Activated T-cell treated with anti-CD3 and anti-CD28 coated beads, Interleukin-2, amount 50 U/mL, for 1 hour (primary cell): ENCODE data around the gene CTU2.

Source experiments
- DNase-seq: peaks from one replicate; pipeline ENCODE4 v3.0.0-alpha.2; 2020

CTU2 gene

DNA sequence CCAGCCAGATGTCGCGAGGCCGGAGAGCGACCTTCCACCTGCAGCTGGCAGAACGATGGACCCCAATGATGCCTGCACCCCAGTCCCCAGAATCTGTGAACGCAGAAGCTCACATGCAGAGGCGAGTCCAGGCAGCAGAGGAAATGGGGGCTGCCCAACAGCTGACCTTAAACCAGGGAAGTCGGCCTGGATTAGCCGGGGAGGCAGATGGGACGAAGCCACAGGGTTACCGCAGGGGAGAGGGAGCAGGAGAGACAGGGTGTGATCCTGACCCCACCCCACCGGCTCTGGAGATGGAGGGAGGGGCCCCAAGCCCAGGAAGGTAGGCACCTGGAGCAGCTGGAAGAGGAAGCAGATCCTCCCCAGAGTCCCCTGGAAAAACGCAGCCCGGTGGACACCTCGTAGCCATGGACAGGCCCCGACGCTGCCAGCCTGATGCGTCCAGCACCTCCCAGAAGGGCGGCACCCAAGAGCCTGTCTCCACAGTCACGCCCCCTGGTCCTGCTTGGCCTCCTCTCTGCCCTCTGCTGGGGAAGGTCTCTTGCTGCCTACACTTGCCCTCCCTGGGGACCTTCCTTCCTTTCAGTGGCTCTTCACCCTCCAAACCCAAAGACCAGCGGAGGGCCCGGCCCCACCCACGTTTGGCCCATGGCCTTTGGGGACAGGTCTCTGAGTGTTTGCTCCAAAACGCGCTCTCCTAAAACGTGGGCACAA, 41.4 kb downstream of the CTU2 start:
- peak; percentile 43 for DNase-seq

DNA sequence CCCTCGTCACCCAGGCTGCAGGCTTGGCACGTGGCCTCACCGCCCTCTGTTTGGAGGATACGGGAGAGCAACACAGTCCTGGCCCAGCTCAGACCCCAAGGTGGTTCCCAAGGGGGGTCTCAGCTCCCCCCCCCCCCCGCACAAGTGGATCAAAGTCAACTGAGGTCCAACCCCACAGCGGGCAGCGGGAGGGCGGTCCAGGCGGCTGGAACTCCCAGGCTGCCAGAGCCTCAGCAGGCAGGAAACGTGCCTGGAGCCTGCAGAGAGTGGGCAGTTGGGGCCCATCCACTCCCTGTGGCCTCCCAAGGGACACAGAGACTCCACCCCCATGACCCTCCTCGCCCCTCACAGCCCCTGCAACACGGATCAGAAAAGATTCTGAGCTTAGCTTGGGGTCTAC, 42.1 kb downstream of the CTU2 start:
- no peak for DNase-seq

DNA sequence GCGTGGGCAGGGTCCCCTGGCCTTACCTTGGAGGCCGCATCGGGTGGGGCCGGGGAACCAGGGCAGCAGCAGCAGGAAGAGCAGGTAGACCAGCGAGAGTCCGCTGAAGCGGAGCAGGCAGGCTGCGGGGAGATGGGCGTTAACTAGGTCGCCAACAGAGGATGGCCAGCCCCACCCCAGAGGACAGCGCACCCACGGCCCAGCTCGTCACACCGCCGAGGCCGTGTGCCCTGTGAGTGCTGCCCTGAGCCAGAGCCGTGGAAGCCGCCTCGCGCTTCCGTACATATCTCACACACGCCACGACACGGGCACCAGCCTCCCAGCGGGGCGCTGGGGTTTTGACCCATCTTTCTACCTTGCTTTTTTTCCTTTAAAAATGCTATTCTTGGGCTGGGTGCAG, 43.1 kb downstream of the CTU2 start:
- no peak for DNase-seq

DNA sequence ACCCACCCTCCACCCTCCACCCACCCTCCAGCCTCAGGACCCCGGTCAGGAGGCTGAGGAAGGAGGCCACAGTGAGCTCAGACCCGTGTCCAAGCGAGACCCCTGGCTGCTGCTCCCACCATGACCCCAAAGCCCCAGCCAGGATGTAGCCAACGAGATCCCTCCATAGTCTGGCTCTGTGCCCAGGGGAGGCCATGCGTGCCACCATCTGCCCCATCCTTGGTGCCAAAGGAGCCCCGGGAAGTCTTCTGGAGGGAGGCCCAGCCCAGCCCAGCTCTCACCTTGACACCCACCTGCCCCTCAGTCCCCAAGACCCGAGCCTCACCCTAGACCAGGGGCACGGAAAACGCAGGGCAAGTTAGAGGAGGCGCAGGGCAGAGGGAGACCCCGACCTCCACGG, 44.6 kb downstream of the CTU2 start:
- DNase-seq: no peak

DNA sequence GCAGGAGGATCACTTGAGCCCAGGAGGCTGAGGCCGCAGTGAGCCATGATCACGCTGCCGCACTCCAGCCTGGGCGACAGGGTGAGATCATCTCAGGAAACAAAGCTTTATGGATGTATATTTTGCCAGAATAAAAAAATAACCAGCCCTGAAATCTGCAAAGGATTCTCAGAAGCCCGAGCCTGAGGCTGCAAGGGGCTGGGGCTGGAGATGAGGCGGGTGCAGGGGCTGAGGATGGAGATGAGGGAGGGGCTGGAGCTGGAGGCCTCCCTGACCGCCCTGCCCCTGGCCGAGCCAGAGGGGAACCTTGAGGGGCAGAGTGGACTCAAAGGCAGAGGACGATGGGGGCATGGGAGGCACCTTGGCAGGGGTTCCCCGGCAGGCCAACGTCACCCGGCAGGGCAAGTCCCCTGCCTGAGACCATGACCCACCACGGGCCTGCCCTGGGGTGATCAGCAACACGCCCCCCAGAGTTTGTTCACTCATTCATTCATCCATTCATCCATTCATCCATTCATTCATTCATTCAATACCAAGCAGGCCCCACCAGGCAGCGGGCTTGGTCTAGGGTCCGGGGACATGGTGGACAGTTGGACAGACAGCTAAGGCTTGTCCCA, 46.2 kb downstream of the CTU2 start:
- no peak for DNase-seq

DNA sequence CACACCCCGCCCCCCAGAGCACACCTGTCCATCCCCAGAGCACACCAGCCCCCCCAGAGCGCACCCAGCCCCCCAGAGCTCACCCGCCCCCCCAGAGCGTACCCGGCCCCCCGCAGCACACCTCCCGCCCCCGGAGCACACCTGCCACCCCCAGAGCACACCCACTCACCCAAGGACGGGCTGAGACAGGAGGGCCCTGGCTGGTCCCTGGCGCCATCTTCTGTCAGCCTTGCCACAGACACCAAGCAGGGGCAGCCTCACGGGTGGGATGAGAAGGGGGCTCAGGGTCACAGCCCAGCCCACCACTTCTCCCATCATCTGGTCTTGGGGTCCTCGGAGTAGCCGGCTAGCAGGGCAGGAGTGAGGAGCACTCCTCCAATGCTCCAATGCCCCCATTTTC, 46.9 kb downstream of the CTU2 start:
- no peak for DNase-seq

DNA sequence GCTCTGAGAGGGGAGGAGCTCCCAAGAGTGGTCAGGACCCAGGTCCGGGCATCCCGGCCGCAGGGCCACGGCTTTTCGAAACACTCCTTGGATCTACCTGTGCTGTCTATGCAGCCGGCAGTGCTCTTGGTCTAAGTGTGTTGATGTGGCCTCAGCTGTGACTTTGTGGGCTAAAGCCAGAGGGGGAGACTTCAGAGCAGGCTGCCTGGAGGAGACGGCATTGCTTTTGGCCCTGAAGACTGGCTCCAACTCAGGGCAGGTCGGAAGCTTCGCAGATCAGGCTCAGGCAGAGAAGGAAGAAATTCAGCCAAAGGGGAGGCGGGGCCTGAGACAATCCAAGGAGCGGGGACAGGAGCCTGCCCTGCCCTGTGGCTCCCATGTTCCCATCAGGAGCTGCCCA, 47.3 kb downstream of the CTU2 start:
- no peak for DNase-seq

DNA sequence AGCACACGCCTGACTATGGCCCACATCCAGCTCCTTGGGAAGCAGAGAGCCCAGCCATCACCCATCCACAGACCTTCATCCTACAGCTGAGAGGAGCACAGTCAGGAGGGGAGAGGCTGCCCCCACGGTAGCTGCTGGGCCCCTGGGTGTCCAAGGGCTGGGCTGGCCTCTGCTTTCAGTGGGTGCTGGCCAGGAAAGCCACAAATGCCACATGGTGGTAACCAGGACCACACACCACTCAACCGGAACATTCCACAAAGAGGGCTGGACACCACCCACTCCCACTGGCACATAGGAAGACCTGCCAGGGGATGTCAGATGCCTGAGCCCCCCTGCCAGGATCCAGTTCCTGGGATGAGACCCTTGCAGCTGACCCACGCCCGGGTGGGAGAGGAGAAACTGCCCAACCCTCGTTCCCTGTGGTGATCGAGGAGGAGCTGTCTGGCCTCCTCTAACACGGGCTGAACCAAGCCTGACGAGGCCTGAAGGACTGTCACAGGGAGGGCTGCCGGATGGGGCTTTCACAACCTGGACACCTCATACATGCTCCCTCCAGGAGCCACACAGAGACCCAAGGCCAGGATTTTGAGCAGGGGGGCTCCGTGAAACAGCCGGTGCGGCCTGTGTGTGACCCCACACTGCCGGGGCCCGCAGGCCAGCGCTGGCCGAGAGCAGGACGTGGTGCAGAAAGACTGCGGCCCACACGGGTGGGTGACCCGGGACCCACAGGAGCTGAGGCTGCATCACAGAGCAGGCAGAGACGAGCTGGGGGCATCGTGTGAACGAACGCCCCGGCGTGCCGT, 48.0 kb downstream of the CTU2 start:
- no peak for DNase-seq

DNA sequence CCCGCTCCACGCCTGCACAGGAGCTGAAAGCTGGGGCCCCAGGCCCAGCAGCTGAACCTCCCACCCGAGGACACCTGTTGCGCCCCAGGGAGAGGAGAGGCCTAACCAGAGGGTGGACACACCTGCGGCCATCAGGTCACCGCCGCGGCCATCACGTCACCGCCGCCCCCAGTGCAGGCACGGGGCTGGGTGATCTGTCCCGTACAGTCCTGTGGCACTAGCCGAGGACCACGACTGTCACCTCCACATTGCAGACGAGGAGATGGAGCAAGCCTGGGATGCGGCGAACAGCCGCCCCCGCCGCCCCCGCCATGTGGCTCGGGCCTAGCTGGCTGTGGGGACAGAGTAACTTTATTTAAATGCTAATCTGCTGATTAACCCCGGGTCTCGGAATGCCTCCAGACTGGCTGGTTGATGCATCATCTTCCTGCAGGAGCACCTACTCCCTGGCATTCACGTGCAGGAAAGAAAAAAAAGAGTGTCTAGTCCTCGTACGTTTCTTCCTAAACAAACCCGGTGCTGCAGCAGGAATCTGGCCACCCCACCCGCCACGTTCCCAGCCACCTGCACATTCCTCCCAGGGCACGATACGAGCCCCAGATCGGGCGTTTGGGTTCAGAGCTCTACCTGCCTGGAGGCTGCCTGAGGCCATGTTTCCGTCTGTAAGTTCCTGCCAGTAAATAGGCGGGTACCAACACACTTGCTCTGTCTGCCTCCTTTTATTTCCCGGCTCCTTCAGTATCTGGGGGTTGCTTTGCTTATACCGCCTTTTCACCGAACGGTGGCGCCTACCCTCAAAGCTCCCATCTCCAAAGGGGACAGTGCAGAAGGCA, 48.8 kb downstream of the CTU2 start:
- no peak for DNase-seq

DNA sequence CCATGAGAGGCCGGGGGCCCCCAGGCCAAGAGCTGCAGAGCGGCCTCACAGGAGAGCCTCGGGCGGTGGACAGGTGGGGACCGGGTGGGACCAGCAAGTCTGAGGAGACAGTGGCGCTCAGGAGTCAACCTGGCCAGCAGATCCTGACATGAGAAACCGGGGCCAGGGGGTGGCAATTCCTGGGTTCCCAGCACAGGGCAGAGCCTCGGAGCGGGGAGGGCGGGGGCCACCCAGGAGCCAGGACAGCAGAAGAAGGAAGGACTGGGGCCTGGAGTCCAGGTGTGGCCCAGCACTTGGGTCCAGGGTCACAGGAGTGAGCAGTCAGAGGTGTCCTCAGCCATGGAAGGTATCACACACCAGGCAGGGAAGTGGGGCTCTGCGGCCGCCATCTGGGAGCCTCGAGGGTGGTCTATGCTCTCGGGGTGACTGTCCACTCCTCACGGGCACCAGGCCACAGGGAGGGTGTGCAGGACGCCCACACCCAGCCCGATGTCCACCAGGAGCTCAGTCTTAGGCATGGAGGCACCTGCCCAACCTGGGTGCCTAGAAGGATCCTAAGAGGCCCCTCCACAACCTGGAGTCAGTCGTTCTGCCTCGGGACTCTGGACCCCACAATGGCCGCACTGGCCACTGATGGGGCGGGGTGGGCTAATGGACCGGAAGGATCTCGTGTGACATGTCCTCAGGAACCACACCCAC, 49.6 kb downstream of the CTU2 start:
- DNase-seq: no peak

DNA sequence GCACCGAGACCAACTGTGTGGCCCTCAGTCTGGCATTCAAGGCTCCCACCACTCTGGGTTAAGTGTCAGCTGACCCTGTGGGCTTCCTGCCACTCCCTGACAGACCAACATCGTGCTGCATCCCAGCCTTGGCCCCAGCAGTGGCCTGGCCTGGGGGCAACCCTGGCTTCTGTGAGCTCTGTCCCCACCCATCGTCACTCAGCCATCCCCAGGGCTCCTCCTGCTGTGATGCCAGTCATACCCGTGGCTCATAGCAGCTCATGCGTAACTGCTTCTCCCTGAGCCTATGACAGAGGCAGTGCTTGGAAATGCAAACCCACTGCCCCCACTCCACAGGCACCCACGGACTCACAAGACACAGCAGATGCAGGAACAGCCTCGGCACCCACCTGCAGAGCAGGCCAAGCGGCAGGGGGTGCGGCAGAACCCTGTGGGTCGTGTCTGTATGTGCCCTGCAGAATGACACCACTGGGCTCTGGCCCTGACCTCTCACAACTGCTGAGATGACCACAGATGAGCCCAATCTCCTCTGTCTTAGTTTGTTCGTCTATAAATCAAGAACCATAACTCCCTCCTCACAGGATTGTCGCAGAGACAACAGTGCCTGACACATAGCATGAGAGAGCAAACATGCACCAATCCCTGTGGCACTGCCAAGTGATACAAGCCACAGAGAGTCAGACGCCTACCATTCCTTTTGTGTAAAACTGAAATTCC, 52.1 kb downstream of the CTU2 start:
- no peak for DNase-seq

DNA sequence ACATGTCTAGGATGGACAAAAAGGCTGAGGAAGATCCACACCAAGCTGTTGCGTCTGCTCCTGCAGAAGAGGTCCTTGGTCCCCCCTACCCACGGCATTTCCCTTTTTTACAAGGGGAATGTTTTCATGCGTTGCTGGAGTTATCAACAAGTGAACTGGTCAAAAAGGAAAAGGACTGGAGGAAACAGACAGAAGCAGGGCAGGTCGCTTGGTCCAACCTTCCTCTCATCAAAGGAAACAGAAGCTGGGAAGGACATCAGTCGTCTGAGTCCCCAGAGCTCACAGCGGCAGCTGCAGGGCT, 52.6 kb downstream of the CTU2 start:
- no peak for DNase-seq

DNA sequence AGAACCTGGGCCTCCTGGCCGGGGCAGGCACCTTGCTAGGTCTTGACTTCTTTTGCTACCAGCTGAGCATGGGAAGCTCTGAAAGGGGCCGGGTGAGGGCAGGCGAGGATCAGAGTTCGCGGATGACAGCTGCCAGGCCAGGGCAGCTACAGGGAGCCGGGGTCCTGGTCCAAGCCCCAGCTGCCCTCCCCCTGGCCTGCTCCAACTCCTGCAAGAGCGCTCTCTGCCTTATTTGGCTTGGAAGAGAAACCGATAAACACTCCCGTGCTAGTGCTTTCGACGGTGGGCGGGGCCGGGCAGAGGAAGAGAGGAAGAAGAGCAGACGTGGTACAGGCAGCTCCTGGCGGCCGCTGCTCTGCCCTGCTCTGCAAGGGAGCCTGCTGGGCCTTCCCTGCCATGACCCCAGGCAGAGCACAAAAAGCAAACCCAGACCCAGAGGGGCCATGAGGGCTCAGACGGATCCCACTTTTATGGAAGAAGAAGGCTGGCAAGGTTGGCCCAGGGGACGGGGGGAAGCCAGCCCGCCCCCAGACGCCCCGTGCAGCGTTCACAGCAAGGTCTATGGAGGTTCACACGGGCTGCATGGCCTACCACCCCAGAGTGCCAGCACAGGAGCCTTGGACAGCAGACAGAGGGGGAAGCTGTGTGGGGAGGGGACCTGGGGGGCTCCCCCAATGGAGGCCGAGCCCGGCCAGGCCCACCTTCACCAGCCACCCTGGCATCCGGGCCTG, 53.1 kb downstream of the CTU2 start:
- DNase-seq: peak; percentile 49

DNA sequence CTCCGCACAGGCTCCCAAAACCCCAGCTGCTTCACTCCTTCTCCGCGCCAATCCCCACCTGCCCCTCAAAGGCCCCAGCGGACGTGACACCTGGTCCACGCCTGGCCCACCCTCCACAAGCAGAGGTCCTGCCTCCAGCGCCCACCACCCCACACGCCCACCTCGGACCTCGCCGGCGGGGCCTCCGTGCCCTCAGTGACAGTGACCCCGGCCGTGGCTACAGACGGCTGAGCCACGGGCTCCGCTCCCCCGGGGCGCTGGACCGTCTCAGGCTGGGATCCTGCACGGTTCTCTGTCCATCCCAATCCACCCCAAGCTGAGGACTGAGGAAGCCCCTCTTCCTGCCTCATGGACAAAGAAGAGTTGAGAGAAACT, 53.7 kb downstream of the CTU2 start:
- no peak for DNase-seq

DNA sequence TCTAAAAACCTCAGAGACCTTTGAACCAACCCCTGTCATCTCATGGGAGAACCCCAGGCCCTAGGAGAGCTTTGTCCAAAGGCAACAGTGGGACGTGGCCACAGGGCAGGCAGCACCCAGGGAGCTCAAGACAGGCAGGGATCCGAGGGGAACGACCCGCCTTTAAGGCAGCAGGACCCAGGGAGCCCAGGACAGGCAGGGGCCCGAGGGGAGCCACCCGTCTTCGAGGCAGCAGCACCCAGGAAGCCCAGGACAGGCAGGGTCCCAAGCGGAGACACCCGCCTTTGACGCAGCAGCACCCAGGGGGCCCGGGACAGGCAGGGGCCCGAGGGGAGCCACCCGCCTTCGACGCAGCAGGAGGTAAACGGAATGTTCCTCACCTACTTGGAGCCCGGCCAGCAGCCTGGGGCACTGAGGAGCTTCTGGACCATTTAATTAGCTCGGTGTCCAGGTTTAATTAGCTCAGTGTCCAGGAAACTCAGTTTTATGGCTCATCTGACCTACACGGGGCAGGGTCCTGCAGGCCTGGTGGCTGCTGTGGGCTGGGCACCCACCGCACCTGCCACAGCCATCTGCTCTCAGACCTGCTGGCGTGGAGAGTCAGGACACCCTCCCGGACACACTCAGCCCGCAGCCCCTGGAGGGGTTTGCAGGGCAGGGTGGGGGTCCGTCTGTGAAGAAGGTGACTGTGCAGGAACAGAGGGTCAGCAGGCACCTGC, 54.3 kb downstream of the CTU2 start:
- DNase-seq: no peak

DNA sequence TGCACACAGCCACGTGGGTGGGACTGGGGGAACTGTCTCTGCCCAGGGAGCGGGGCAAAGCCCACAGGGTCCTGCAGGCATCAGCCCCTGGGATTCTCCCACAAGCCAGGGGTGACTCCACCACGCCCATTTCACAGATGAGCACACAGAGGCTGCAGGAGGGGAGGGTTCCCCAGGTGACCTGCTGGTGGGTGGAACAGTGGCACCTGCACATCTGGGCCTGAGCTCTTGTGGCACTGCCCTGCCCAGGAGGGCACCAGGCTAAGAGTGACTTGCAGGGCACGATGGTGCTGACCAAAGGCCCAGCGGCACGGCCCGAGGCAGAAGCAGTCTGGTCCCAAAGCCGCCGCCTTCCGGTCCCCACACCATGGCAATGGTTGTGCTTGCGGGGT, 54.8 kb downstream of the CTU2 start:
- no peak for DNase-seq

DNA sequence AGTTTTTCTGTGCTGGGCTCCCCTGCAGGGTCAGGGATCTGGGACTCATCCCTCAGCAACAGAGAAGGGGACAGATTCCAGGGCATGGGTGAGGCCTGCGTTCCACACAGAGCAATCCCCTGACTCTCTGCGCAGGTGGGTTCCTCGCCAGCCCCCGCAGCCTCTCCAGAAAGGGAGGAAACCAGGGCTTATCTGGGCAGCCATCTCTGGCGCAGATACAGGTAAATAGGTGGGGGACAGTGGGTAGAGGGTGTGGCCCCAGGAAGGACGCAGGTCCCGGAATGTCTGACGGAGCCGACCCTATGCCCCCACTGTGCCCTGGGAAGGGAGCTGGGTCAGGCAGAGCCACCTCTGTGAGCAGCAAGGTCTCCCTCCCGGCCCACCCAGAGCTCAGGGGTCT, 55.5 kb downstream of the CTU2 start:
- DNase-seq: no peak

DNA sequence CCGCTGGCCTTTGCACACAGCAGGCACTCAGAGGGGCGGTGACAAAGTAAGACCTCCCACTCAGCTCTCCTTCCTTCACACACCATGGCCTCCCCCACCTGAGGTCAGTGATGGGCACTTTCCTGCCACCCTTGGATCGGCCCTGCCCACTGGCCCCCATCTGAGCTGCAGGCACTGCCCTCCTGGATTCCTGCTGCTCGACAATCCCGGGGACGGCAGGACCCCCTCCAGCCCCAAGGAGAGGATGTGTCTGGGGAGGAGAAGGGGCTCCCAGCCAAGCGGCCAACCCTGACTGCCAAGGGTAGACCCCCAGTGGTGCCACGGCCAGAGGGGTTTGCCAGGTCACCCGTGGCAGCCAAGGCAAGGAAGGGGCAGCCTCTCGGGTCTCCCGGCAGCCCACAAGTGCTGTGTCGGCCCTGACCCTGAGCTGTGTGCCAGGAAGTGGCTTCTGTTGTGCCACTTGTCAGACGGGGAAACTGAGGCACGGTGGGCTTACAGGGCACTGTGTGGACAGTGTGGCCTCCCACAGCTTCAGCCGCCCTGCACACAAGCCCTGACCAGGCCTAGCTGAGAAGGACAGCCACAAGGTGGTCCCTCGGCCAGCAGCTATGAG, 56.1 kb downstream of the CTU2 start:
- DNase-seq: no peak

DNA sequence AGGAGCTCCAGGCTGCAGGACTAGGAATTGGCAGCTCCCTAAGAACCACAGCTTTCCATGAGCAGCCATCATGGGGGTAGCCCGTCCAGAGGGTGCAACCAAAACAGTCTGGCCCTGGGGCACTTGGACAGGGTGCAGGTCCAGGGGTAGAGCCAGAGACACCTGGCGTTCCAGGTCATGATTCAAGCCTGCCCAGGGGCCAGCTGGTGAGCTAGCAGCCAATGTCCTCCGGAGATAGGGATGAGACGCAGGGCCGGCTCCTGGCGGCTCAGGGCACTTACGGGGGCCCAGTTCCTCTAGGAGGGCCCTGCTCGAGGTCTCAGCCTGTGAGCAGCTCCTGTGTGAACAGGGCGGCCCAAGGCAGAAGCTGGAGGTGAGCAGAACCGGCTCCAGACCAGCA, 56.6 kb downstream of the CTU2 start:
- DNase-seq: no peak

DNA sequence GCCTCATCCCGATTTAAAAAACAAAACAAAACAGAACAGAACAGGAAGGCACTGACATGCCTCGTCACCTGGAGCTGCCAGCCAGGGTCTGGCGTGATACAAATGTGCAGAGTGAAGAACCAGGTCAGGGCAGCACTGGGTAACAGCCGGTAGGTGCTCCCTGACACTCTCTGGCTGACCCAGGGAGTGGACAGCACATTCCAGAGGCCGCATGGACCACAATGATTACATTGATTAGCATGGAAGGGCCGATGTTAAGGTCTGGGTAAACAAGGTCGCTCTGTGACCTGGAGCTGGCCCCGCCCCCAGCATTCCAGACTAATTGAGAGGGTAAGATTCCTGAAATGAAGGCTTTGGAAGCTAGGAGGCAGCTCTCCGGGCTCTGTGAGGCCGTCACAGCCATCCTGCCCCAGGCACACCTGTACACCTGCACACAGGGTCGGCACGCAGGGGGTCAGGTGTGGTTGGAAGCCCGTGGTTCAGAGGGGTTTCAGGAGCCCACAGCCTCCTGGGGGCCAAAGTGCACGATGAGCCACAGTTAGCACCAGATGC, 57.3 kb downstream of the CTU2 start:
- no peak for DNase-seq
